GM23248 (cell line): Measurements from ENCODE around the gene BFAR. TPM values are rescaled to one million over a fixed set of nuclear protein-coding genes. Genes with fewer than 3 reads are reported as not detected.
"Not testable (repeated sequence)": the region's sequence is repeated elsewhere in the genome, so short reads cannot be mapped to it uniquely, and the experiment has no call there.

Experiments used
- DNase-seq: peaks from one replicate; pipeline ENCODE4 v3.0.0-alpha.2; 2015
- H2AFZ ChIP-seq: fragments of 200-600 bp; sonication (generic); 2 replicates; pipeline ENCODE4 v1.6.1; 2016; ENCODE audit warnings: antibody characterized with exemption
- H3F3A ChIP-seq: fragments of 200-600 bp; sonication (generic); 2 replicates; pipeline ENCODE4 v1.6.1; 2016; ENCODE audit warnings: mild to moderate bottlenecking, antibody characterized with exemption, mixed run types; ENCODE audit not compliant: insufficient read depth
- H3K27ac ChIP-seq: fragments of 200-600 bp; sonication (generic); 2 replicates; pipeline ENCODE4 v1.5.1; 2016; ENCODE audit warnings: mild to moderate bottlenecking
- H3K27me3 ChIP-seq: fragments of 200-600 bp; sonication (generic); replicated peaks from 2 replicates; pipeline ENCODE4 v1.6.1; 2016; ENCODE audit warnings: mild to moderate bottlenecking; ENCODE audit not compliant: insufficient read depth
- H3K36me3 ChIP-seq: fragments of 200-600 bp; sonication (generic); 2 replicates; pipeline ENCODE4 v1.6.1; 2016; ENCODE audit warnings: low read depth, mild to moderate bottlenecking
- H3K4me1 ChIP-seq: fragments of 200-600 bp; sonication (generic); 2 replicates; pipeline ENCODE4 v1.6.1; 2016; ENCODE audit warnings: mild to moderate bottlenecking; ENCODE audit not compliant: insufficient read depth
- H3K4me2 ChIP-seq: fragments of 200-600 bp; sonication (generic); one replicate; pipeline ENCODE4 v1.6.1; 2016; ENCODE audit warnings: mild to moderate bottlenecking; ENCODE audit not compliant: unreplicated experiment
- H3K4me3 ChIP-seq: fragments of 200-600 bp; sonication (generic); 2 replicates; pipeline ENCODE4 v1.5.1; 2016; ENCODE audit warnings: mild to moderate bottlenecking
- H3K79me2 ChIP-seq: fragments of 200-600 bp; sonication (generic); 2 replicates; pipeline ENCODE4 v1.6.1; 2016; ENCODE audit warnings: mild to moderate bottlenecking; ENCODE audit not compliant: insufficient read depth
- H3K9ac ChIP-seq: fragments of 200-600 bp; sonication (generic); 2 replicates; pipeline ENCODE4 v1.6.1; 2016; ENCODE audit warnings: mild to moderate bottlenecking
- H3K9me2 ChIP-seq: fragments of 200-600 bp; sonication (generic); 2 replicates; pipeline ENCODE4 v1.6.1; 2016; ENCODE audit warnings: mixed run types, mild to moderate bottlenecking, moderate library complexity; ENCODE audit not compliant: insufficient read depth
- H3K9me3 ChIP-seq: fragments of 200-600 bp; sonication (generic); one replicate; pipeline ENCODE4 v1.6.1; 2017; ENCODE audit warnings: low read depth
- H4K20me1 ChIP-seq: fragments of 200-600 bp; sonication (generic); 2 replicates; pipeline ENCODE4 v1.6.0; 2016; ENCODE audit not compliant: insufficient read depth
- EZH2 ChIP-seq: fragments of 200-600 bp; sonication (generic); IDR thresholded peaks from 2 replicates; pipeline ENCODE4 v1.6.1; 2018; ENCODE audit warnings: antibody characterized with exemption, mild to moderate bottlenecking; ENCODE audit not compliant: insufficient read depth, poor library complexity, severe bottlenecking
- EZH2phosphoT487 ChIP-seq: fragments of 200-600 bp; sonication (generic); IDR thresholded peaks from 2 replicates; pipeline ENCODE4 v1.6.1; 2018; ENCODE audit warnings: antibody characterized with exemption, moderate library complexity, mild to moderate bottlenecking, low read depth; ENCODE audit not compliant: insufficient read depth
- WGBS, 2 experiments: methylation state at CpG; one replicate each; pipeline ENCODE4 v1.1.6; 2015 to 2017; ENCODE audit warnings: low lambda C conversion rate in 2 of 2, low coverage in 1 of 2; ENCODE audit errors: missing lambda C conversion rate in 2 of 2; 5-methylcytosine and 5-hydroxymethylcytosine counted together
- in situ Hi-C: fragments of 300-500 bp; cut with MboI; formaldehyde crosslinking; loops from 2 replicates; pipeline ENCODE4 v1.15.0; 2020
- polyA plus RNA-seq: library from polyadenylated mRNA; unstranded; fragments of >200 nt; fragmentation: Nextera tagmentation; extraction: Ambion mirVana; gene quantifications from 2 replicates; pipeline ENCODE4 v1.2.1, GENCODE V29; 2016
- total RNA-seq: library from RNA; depleted of rRNA; stranded (reverse); fragments of >200 nt; shearing (Covaris generic); gene quantifications from 2 replicates; pipeline ENCODE4 v1.2.3, GENCODE V29; 2014

BFAR gene
- total and polyA plus RNA-seq, 2 experiments from 2014 or later: 43.3 to 122 TPM

GRCh38 chr16:14634389-14634725 lies 1.6 kb downstream of the BFAR start:
- in situ Hi-C loops: no loop called here
- Histone ChIP-seq H3K79me2 (peaks cover 81% of the 10 kb centered on the region), H4K20me1 (peaks cover 15% of the 10 kb centered on the region; the same call in 1 of the 2 replicates), H3F3A (peaks cover 4% of the 10 kb centered on the region; the same call in 1 of the 2 replicates), H2AFZ (no peak overlapping the region), H3K4me1 (peaks cover 19% of the 10 kb centered on the region), H3K9me3 (no peaks in the 10 kb centered on the region), H3K27ac (0 out of 2 replicates have a peak overlapping the region, but pooled peaks have one; percentile 88), H3K4me2 (peak overlapping the region; percentile 98), H3K4me3 (peak overlapping the region; percentile 95), H3K9me2 (no peaks in the 10 kb centered on the region), H3K36me3 (0 out of 2 replicates have a peak, but pooled peaks cover 8% of the 10 kb centered on the region), H3K9ac (peak overlapping the region; percentile 97), H3K27me3 (no peaks in the 10 kb centered on the region)
- DNase-seq: no peak
- WGBS, 2 experiments: 65 to 71% methylated on average over 7 of the region's 7 CpGs
- TF ChIP-seq EZH2phosphoT487: no peak
- no peak for TF ChIP-seq EZH2

GRCh38 chr16:14635395-14636165 lies 2.8 kb downstream of the BFAR start:
- no peak overlapping the region for H3K27ac ChIP-seq
- peaks cover 17% of the 10 kb centered on the region for H3K4me1 ChIP-seq
- no peak overlapping the region for H3K4me3 ChIP-seq
- H3K27me3 ChIP-seq: no peaks in the 10 kb centered on the region
- H3K9me3 ChIP-seq: no peaks in the 10 kb centered on the region
- TF ChIP-seq EZH2: no peak
- no peak for TF ChIP-seq EZH2phosphoT487
- 0 out of 2 replicates have a peak, but pooled peaks cover 14% of the 10 kb centered on the region for H3K36me3 ChIP-seq
- no peak overlapping the region for H3K9ac ChIP-seq
- peaks cover 4% of the 10 kb centered on the region; the same call in 1 of the 2 replicates for H3F3A ChIP-seq
- peaks cover 15% of the 10 kb centered on the region; the same call in 1 of the 2 replicates for H4K20me1 ChIP-seq
- H2AFZ ChIP-seq: no peak overlapping the region
- no peak for DNase-seq
- H3K4me2 ChIP-seq: no peak overlapping the region
- peaks cover 88% of the 10 kb centered on the region for H3K79me2 ChIP-seq
- in situ Hi-C loops: no loop called here
- 78 to 79% methylated on average over 12 of the region's 12 CpGs for WGBS, 2 experiments
- no peaks in the 10 kb centered on the region for H3K9me2 ChIP-seq

DNA sequence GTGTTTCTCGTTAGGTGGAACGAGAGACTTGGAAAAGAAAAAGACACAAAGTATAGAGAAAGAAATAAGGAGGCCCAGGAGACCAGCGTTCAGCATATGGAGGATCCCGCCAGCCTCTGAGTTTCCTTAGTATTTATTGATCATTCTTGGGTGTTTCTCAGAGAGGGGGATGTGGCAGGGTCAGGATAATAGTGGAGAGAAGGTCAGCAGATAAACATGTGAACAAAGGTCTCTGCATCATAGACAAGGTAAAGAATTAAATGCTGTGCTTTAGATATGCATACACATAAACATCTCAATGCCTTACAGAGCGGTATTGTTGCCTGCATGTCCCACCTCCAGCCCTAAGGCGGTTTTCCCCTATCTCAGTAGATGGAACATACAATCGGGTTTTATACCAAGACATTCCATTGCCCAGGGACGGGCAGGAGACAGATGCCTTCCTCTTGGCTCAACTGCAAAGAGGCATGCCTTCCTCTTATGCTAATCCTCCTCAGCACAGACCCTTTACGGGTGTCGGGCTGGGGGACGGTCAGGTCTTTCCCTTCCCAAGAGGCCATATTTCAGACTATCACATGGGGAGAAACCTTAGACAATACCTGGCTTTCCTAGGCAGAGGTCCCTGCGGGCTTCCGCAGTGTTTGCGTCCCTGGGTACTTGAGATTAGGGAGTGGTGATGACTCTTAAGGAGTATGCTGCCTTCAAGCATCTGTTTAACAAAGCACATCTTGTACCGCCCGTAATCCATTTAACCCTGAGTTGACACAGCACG lies 3.6 kb downstream of the BFAR start:
- WGBS, 2 experiments: 51 to 58% methylated on average over 17 of the region's 17 CpGs
- peaks cover 95% of the 10 kb centered on the region for H3K79me2 ChIP-seq
- H3K27me3 ChIP-seq, H3K27ac ChIP-seq, H3K9ac ChIP-seq, H3F3A ChIP-seq, H3K4me3 ChIP-seq, in situ Hi-C loops, DNase-seq, H3K9me2 ChIP-seq, H3K4me2 ChIP-seq, H3K9me3 ChIP-seq, H2AFZ ChIP-seq: not testable (repeated sequence)
- peaks cover 15% of the 10 kb centered on the region; the same call in 1 of the 2 replicates for H4K20me1 ChIP-seq
- 0 out of 2 replicates have a peak, but pooled peaks cover 14% of the 10 kb centered on the region for H3K36me3 ChIP-seq
- H3K4me1 ChIP-seq: peaks cover 13% of the 10 kb centered on the region

DNA sequence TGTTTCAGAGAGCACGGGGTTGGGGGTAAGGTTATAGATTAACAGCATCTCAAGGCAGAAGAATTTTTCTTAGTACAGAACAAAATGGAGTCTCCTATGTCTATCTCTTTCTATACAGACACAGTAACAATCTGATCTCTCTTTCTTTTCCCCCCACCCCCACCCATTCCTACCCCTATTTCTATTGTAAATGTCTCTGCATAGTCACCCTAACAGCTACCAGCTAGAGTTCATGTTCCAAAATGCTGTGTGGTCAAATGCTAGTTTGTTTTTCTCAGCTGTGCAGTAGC lies 4.1 kb downstream of the BFAR start:
- H3K9me3 ChIP-seq, H3F3A ChIP-seq, DNase-seq, H3K9me2 ChIP-seq, H3K9ac ChIP-seq, H2AFZ ChIP-seq, in situ Hi-C loops, H3K27me3 ChIP-seq, H3K4me3 ChIP-seq, H3K4me2 ChIP-seq, H3K27ac ChIP-seq: not testable (repeated sequence)
- Histone ChIP-seq H3K36me3 (0 out of 2 replicates have a peak, but pooled peaks cover 14% of the 10 kb centered on the region), H3K79me2 (peaks cover 96% of the 10 kb centered on the region), H4K20me1 (peaks cover 15% of the 10 kb centered on the region; the same call in 1 of the 2 replicates), H3K4me1 (peaks cover 12% of the 10 kb centered on the region)
- WGBS, 2 experiments: 10 to 17% methylated on average over 1 of the region's 1 CpG
